GM18520 (cell line): ENCODE results near the gene PCOLCE2.
"Not testable (repeated sequence)": the region's sequence is repeated elsewhere in the genome, so short reads cannot be mapped to it uniquely, and the experiment has no call there.

Experiments used
- ATAC-seq: cut with Tn5 transposase; IDR thresholded peaks from one replicate; pipeline ENCODE4 v1.9.1; 2021; ENCODE audit not compliant: unreplicated experiment

Gene PCOLCE2

DNA sequence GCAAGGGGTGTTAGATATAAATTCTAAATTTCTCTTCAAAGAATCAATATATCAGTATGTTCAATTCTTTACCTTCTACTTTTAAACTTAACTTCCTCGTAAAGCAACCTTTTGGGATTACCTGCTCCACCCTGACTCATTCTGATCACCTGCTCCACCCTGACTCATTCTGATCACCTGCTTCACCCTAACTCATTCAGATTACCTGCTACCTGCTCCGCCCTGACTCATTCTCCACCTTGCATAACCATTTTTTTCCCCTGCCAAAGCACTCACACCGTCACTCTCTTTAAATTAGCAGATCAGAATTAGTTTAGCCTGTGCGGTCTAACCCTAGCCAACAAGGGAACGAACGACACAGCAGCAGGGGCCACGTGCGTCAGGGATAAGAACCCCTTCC, 20.5 kb downstream of the PCOLCE2 start:
- ATAC-seq = not testable (repeated sequence)

DNA sequence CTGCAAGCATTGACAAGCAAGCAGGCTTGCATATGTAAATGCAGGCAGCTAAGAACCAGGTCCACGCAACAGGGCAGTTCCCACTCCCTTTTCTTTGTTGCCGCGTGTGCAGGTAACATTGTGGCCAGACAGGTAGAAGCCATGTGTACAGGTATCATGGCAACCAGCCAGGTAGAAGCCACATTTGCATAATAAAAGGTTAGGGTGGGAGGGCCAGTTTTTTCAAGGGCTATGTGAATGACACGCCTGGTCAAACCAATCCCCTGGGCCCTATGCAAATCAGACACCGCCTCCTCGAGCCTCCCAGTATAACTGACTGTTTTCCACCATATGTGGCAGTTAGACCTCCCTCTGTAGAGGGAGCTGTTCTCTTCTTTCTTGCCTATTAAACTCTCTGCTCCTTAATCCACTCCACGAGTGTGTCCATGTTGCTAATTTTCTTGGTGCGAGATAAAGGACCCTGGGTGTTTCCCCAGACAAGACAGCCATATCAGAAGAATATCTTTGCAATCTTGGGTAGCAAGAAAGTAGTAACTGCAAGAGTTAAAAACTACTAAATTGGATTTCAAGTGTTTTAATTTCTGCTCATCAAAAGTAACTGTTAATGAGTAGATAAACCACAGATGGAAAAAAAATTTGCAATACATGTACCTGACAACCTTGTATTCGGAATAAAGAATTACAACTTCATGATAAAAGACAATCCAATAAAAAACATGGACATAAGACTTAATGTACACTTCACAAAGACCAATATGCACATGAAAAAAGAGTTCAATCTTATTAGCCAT, 21.8 kb downstream of the PCOLCE2 start:
- no peak for ATAC-seq

DNA sequence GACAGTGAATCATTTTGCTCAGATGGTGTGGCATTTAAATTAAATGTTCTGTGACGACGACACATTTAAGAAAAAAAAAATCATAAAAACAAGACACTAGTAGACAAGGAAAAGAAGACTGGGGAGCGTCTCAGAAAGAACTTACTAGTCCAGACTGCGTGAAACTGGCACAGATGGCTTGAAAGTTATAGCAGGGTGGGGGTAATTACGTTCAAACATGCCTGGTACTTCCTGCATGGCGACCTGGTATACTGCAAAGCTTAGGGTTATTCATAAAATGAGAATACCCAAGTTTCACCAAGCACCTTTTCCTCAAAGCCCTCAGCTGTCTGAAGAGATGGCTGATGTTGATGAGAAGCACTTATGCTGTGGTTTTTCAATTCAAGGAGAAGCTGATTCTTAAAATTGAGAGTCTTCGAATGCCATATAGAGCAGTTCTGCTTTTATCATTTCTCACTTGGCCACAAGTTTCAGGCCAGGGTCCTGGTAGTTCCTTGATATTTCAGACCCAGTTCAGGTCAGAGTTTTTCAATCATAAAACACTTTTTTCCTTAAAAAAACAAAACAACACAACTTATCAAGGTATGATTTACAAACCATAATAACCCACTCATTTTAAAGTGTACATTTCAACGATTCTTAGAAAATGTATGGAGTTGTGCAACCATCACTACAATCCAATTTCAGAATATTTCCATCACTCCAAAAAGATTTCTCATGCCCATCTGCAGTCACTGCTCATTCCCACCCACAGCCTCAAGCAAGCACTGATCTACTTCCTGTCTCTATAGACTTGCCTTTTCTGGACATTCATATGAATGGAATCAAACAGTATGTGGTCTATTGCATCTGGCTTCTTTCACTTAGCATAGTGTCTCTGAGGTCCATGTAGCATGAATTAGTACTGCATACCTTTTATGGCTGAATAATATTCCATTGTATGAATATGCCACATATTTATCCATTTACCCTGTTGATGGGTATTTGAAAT, 24.7 kb downstream of the PCOLCE2 start:
- ATAC-seq = no peak

DNA sequence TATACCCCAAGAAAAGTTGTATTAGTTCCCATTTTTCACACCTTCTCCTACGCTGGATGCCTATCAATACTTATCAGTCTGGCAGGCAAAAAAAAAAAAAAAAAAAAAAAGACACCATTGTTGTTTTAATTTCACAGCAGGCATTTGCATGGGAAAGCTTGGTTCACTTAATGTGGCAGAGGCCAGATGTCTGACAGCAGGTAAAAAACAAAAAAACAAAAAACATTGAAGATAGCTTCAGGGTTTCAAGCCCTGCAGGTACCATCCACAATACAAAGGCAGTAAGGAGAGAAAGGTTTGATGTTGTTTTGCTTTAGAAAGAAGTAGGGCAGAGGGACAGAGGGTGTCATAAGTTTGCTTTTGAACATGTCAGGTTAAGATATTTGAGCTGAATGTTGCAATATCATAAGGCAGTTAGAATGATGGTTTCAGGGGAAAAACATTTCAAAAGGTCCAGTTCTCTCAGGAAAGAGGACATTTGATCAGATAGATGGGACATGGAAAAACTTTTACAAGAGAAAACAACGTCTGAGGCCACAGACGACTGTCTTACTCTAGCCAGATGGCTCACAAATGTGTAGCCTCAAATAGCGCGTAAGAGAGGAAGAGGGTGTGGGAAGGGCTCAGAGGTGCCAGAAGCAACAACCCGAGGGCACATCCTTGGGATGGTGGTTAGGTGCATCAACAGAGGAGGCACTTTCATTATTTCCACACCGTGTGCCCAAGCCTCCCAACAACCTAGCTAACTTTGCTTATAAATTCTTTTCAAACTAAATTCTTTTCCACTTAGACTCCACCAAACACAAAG, 25.7 kb downstream of the PCOLCE2 start:
- ATAC-seq = no peak

DNA sequence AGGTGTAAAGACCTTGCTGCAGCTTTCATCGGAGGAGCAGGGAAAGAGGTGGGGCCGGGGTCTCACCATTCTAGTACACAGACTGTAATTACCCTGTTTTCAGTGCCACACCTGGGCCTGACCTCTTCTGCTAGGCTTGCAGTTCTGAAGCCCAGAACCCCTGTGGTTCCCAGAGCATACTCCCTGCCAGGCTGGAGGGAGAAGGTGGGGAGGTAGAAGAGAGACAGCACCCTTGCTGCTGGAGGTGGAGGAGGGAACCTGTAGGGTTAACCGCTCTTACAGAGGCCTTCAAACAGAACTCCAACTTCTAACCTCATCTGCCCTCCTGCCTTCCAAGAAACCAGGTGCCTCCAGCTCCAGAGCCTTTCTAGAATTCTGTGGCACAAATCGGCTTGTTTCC, 27.0 kb downstream of the PCOLCE2 start:
- ATAC-seq = no peak

DNA sequence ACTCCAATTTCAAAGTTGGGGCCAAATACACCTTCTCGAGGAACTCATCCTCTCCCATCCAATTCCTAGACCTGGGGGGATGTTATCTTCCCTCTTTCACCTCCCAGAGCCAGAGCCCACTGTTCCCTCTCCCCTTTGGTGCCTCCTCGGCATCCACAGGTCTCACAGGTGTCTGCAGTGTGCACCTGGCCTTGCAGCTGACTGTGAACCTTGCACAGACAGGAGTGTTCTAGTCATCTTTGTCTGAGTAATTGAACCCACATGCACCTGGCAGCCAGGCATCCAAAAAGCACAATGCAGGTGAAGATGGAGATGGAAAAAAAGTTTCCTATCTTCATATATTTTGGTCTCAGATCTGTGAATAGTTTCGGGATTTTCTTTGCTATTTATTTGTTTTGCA, 30.8 kb downstream of the PCOLCE2 start:
- ATAC-seq = no peak

DNA sequence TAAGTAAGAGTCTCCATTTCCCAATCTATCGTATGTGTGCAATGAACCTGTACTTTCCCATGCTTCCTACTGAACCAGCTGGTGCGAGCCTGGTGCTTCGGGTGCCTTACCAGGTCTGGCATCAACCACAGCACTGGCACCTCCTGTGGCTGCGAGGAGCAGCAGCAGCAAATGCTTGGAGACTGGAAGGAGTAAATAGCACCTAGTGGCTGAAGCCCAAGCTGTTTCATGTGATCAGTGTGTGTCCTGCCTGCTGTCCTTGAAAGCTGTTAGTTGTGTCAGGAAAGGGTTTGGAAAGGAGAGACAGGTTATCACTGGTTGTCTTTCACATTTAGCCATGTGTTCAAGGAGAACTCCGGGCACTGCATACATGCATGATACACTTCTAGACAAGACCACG, 31.8 kb downstream of the PCOLCE2 start:
- no peak for ATAC-seq

DNA sequence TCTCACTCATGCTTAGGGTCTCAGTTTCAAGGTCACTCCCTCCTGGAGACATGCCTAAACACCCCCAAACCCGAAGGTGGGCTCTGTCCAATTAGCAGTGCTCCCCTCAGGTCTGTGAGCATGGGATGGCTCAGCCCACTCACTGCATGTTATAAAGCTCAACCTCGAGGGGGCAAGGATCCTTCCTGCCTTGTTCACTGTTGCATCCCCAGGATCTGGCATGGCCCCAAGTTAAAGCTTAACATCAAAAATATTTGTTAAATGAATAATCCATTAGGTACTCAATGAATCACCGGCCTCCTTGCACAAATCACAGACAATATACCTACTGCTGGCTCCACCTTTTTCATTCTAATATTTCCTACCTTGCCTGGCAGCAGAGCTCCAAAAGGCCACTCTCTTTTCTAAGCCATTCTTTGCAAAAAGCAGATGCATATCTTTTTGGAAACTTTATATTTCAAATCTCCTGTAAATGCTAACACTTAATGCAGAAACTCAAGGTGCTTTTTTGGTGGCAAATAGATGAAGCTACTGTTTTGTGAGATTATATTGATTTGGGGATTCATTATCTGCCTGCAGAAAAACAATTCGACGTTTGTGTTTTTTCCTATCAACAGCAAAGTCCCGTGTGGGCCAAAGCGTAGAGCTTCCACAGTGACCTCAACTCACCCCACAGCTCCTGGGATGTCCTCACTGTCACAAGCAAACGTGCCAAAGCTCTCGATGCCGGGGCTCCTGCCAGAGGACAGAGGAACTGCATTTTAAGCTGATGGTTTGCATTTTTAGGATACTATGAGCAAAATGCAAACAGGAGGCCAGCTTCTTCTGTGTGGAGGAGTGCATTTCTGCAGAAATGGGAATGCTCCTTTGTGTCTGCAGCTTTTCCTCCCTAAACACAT, 35.4 kb downstream of the PCOLCE2 start:
- no peak for ATAC-seq

DNA sequence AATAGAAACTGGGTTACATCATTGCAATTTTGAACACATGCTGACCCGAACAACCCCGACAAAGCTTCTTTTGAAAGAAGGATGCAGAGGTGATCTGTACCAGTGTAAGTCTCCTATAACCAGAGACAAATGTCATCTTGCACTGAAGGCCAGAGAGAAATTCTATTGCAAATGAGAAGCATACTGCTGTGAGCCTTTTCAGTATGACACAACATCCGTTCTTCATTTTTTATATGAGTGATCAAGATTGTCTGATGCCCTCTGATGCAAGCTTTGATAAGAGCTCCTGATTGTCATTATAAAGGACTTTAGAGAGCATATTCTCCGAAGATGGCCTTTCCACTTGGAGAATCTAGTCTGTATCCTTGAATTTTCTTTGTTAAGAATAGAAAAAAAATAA, 36.9 kb downstream of the PCOLCE2 start:
- ATAC-seq = no peak

DNA sequence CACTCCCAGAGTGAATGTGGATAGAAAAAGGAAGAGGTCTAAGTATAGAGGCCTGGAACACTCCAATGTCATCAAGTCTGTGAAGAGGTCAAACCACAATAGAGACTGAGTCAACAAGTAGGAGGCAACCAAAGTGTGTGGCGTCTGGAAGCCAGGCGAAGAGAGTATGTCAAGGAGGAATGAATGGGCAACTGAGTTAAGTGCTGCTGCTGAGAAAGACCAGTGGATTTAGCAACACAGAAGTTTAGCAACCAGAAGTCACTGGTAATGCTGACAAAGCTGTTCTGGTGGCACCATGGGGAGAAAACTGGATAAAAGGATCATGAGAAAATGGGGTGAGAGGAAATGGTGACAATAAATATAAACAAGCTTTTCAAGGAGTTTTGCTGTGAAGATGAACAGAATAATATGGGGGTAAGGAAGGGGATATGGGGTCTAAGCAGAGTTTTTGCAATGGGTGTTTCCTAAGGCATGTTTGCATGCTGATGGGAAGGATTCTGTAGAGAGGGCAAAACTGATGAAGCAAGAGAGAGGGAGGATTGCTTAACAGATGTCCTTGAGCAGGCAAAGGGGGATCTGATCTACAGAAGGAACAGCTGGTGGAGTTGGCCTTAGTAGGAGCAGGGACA, 38.4 kb downstream of the PCOLCE2 start:
- no peak for ATAC-seq

DNA sequence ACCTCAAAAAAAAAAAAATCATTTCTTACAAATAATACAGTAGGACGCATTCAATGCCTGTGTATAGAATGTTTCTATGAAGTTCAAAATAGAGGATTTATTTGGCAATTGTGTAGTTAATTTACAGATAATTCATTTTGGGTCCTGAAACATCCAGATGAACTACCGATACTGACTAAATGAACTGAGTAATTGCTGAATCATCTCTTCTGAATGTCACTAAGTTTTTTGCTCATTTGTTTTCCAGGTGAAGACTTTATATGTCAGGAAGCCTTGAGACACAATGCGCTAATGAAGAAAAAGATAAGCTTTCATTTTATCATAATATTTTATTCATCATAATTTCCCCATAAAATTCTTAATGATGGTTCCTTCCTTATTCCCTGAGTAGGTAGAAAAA, 39.7 kb downstream of the PCOLCE2 start:
- ATAC-seq = no peak

DNA sequence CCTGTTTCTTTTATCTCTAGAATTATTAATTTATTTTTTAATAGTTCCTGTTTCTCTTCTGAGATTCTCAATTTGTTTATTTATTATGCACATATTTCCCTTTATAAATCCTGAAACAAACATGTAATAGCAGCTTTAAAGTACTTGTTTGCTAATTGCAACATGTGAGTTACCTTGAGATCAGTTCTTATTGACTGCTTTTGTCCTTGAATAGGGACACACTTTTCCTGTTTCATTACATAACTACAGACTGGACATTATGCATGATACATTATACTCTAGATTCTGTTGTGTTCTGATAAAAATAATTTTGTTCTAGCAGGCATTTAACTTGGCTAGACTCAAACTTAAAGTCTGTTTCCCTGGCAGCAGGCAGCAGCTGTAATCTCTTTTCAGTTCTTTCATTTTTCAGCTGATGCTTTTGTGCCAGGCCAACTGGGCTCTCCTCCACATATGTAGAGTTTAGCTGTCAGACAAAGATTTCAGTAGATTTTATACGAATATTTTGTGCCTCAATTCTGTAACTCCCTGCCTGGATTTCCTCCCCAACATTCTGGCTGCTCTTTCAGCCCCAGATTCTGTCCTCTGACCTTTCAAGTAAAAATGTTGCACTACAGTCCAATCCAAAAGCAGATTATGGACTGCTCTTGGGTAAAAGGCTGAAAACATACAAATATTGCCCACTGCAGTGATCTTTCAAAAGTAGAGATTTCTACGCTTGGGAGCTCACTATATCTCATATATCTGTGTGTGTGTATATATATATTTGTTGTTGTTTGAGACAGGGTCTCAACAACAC, 41.9 kb downstream of the PCOLCE2 start:
- ATAC-seq = no peak

DNA sequence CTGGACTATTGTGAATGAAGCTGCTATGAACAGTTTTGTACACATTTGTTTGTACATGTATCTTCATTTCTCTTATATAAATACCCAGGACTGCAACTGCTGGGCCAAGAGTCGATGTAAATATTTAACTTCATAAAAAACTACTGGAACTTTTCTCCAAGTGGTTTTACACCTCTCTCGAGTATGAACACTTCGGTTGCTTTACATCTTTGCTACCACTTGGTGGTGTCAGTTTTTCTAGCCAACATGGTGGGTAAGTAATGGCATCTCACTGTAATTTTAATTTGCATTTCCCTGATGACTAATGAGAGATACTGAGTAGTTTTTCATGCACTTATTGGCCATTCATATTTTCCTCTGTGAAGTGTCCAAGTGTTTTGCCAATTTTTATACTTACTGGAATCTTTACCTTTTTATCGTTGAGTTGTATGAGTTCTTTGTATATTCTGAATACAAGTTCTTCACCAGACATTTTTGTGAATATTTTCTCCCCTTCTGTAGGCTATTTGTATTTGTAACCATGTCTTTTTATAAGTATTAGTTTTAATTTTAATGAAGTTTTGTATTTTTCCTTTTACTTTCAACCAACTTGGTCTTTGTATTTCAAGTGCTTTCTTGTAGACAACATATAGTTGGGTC, 44.4 kb downstream of the PCOLCE2 start:
- ATAC-seq = peak; percentile 91

DNA sequence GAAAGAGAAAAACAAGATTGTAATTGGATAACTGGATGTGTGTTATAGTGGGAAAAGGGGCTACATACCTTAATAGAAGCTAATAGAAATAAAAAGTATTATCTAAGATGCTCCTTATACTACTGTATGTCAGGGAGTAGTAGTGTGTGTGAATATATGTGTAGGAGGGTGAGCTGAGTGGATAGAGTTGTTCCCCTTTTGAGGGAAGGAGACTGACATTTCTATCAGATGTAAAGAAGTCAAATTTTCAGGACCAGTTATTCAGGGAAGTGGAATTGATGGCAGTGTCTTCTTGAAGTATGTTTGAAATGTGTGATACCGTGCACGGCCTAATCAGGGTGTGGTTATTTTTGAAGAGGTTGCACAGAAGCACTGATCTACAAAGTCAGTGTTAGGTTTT, 49.1 kb downstream of the PCOLCE2 start:
- ATAC-seq = no peak

DNA sequence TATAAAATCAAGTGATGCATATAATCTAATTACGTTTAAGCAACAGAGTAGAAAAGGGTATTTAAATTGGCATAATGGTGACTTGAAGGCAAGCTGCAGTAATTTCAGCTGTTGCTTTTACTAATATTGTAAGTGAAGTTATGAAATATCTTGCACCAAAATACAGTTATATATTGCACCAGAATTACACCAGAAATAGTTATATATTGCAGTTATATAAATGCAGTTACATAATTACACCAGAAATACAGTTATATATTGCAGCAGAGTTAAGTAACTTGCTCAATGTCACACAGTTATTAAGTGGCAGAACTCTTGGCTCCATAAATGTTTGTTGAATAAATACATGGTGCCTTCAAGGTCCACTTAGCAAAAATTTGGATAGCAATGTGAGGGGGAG, 51.4 kb downstream of the PCOLCE2 start:
- no peak for ATAC-seq

DNA sequence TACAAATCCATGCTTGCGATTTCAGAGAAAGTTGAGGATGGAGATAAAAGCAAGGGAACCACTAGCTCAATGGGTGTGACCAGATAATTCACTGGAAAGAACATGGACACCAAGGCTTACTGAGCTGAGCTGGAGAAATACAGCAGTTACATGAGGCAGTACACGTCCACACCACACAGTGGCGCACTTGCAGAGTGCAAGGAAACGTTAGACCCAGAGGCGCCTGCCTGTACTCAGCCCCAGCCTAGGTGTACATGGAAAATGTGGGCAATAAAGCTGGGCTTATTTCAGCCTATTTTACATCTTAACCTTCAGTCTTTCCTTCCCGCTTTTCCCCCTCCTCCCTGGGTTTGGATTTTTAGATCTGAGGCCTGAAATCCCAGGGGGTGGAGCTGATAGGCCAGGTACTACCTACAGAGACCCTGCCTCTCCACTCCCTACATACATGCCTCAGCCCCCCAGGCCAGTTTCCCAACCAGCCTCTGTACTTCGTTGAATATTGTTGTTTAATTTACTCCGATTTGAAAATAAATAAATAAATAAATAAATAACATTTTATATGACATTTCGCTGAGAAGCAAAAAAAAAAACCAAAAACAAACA, 60.1 kb downstream of the PCOLCE2 start:
- ATAC-seq = peak; percentile 93

DNA sequence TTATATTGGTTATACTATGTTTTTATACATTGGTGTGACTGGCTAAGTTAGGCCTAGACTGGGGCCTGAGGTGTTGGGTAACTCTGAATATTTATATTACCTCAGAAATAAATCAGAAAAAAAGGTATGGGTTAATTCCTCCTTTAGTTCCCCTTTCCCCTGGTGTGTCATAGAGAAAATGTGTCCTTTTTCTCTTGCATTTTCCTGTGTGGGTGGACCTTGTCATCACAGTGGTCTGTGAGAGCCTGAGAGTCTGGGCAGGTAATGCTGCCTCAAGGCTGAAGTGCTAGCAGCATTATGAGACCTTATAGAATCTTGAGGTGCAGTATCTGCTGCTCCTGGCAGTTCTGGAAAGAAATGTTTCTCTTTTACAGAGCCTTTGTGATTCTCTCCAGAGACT, 69.7 kb downstream of the PCOLCE2 start:
- no peak for ATAC-seq

DNA sequence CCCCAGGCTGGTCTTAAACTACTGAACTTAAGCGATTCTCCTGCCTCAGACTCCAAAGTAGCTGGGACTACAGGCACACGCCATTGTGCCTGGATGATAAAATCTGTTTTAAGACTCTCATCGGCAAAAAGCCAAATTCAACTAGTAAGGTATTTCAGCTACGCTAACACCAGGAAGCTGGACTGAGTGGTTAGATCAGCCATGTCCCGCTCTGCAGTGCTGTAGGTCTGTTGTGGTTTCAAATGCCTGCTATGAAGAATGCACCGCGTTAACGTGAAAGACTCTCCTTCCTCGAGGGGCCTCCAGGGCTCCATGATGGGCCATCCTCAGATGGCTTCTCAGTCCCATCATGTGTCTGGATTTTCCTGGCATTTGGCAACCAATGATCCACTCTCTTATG, 70.2 kb downstream of the PCOLCE2 start:
- no peak for ATAC-seq
